GM08714 (cell line): ENCODE measurements around the gene DUSP18.
"Not testable (repeated sequence)": the region's sequence is repeated elsewhere in the genome, so short reads cannot be mapped to it uniquely, and the experiment has no call there.

ENCODE experiments used
- H3K4me3 ChIP-seq: fragments of 200-500 bp; sonication (Bioruptor generic); 2 replicates; pipeline ENCODE4 v1.5.1; 2014; ENCODE audit warnings: mild to moderate bottlenecking, low read length, inconsistent platforms
- ZNF274 ChIP-seq: IDR thresholded peaks from 2 replicates; pipeline ENCODE4 v1.6.1; 2012; ENCODE audit warnings: mild to moderate bottlenecking, low read depth, low read length

Gene DUSP18

DNA sequence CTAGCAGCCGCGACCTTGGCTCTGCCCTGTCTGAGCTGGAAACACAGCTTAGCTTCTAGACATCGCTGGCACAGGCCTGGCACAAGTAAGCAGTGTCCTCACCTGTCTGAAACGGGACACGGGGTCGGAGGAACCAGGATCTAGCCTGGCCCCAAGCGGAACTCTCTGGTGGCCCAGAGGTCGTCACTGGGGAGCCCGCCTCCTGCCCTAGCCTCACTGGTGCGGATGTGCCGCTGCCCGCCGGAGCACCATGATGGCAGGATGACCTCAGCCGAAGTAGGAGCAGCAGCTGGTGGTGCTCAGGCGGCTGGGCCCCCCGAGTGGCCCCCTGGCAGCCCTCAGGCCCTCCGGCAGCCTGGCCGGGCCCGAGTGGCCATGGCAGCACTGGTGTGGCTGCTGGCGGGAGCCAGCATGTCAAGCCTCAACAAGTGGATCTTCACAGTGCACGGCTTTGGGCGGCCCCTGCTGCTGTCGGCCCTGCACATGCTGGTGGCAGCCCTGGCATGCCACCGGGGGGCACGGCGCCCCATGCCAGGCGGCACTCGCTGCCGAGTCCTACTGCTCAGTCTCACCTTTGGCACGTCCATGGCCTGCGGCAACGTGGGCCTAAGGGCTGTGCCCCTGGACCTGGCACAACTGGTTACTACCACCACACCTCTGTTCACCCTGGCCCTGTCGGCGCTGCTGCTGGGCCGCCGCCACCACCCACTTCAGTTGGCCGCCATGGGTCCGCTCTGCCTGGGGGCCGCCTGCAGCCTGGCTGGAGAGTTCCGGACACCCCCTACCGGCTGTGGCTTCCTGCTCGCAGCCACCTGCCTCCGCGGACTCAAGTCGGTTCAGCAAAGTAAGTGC is 31.2 kb downstream of the DUSP18 start:
- no peak for TF ChIP-seq ZNF274
- H3K4me3 ChIP-seq, result peak overlapping the region; percentile 71; the same call in 1 of the 2 replicates

DNA sequence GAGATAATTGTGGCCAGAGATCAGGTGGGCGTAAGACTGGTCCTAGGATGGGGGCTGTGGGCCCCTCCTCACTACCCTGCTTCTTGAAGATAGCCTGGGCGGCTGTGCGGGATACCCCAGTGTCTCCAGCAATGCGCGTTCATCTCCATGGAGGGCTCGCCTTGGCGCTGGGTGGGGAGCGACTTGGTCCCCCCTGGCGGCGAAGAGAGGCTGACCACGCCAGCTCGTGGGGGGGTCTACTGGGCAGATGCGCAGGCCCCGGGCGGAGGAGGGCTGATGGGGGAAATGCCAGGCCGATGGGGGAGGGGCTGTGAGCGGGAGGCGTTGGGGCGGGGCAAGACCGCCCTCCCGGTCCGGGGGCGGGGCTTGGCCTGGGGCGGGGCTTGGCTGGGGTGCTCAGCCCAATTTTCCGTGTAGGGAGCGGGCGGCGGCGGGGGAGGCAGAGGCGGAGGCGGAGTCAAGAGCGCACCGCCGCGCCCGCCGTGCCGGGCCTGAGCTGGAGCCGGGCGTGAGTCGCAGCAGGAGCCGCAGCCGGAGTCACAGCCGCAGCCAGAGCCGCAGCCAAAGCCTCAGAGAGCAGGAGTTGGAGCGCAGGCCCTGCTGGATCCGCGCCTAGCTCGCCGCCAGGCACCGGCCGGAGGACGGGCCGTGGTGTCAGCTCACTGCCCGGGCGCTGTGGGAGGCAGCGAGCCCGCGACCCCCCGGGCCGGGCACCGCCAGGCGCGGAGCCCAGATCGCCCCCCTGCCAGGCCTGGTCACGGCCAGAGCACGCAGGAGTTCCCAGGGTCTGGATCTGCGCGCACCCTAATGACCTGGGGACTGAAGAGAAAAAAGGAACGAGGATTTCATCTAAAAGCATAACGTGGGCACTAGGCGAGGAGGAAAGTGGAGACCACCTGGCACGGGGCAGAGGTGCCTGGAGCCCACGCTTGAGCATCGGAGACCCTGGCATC is 32.1 kb downstream of the DUSP18 start, which contains the start of gene SLC35E4:
TSS of gene SLC35E4 (plus strand) at position 509 of the 953 bp plus-strand sequence. CDS start 670 bp downstream, outside the sequence.
- peak within 1 kb of the TSS; percentile 71 for H3K4me3 ChIP-seq
- TF ChIP-seq ZNF274, result no peak

DNA sequence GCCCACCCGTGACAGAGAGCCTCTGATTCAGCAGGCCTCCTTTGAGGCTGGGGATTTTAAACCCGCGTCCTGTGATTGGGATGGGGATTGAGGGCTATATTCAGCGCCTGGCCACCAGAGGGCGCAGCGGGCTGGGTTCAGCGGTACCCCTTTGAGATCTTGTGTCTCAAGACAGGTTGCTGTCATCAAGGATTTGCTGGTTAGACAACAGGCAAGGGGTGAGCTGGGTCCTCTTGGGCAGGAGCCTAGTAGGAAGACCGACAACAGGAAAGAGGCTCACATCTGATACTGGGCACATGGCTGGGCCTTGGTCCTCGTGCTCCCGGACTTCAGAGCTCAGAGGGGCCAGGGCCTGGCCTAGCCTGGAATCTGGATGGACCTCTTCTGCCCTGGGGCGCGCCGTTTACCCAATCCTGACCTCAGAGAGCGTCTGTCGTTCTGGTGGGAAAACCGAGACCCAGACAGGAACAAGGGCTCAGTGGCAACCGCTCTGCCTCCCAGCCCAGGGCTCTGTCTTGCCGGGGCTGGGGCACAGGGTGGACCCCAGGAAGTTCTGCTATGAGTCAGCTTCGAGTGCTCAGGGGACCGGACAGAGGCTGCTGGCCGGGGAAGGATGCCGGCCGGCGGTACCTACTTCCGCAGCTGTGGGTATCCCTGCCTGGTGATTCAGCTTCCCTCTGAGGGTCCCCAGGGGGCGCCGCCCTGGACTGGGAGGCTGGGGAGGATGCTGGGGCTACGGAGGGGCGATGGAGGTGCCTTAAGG is 33.0 kb downstream of the DUSP18 start:
- H3K4me3 ChIP-seq, result peak overlapping the region; percentile 49; the same call in 1 of the 2 replicates
- TF ChIP-seq ZNF274, result no peak

DNA sequence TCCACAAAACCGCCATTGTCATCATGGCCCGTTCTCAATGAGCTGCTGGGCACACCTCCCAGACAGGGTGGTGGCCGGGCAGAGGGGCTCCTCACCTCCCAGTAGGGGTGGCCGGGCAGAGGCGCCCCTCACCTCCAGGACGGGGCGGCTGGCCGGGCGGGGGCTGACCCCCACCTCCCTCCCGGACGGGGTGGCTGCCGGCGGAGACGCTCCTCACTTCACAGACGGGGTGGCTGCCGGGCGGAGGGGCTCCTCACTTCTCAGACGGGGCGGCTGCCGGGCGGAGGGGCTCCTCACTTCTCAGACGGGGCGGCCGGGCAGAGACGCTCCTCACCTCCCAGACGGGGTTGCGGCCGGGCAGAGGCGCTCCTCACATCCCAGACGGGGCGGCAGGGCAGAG is 36.2 kb downstream of the DUSP18 start:
- not testable (repeated sequence) for H3K4me3 ChIP-seq

DNA sequence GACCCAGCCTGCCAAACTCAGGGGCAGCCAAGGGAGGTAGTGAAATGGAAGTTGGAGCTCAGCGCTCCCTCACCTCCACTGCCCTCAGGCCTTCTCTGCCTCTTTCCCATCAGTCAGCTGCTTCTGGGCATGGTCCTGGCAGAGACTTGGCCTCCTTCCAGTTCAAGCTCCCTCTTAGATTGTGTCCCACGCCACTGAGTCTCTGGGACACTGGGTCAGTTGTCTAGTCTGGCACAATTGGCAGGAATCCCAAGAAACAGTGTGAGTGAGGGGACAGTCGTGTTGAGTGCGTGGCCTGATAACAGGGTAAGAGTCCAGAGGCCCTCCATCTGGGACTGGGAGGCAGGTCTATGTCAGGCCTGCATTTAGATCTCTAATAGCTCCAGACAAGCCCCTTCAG is 39.2 kb downstream of the DUSP18 start:
- no peak for TF ChIP-seq ZNF274
- H3K4me3 ChIP-seq, result no peak overlapping the region

DNA sequence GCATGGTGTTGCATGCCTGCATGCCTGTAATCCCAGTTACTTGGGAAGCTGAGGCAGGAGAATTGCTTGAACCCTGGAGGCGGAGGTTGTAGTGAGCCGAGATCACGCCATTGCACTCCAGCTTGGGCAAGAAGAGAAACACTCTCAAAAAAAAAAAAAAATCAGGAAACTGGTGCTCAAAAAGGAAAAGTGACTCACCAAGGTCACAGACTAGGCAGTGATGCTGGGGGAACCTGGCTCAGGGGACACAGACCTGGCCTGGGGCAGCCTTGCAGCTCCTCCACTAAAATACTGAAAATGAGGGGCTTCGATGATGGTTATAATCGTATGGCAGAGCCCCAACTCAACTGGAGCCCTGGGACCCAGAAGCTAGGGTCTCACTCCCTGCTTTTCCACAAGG is 40.2 kb downstream of the DUSP18 start:
- TF ChIP-seq ZNF274, result no peak
- H3K4me3 ChIP-seq, result no peak overlapping the region

DNA sequence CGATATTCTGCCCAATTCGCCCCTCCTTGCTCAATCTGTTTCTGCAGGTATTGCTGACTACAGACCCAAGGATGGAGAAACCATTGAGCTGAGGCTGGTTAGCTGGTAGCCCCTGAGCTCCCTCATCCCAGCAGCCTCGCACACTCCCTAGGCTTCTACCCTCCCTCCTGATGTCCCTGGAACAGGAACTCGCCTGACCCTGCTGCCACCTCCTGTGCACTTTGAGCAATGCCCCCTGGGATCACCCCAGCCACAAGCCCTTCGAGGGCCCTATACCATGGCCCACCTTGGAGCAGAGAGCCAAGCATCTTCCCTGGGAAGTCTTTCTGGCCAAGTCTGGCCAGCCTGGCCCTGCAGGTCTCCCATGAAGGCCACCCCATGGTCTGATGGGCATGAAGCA is 41.3 kb downstream of the DUSP18 start:
- no peak for TF ChIP-seq ZNF274
- no peak overlapping the region for H3K4me3 ChIP-seq

DNA sequence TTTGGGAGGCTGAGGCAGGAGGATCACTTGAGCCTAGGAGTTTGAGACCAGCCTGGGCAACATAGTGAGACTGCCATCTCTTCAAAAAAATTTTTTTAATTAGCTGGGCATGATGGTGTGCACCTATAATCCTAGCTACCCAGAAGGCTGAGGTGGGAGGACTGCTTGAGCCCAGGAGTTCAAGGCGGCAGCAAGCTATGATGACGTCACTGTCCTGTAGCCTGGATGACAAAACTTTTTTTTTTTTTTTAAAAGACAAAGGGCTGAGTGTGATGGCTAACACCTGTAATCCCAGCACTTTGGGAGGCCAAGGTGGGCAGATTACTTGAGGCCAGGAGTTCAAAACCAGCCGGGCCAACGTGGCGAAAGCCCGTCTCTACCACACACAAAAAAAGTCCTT is 47.8 kb downstream of the DUSP18 start:
- H3K4me3 ChIP-seq, result not testable (repeated sequence)

DNA sequence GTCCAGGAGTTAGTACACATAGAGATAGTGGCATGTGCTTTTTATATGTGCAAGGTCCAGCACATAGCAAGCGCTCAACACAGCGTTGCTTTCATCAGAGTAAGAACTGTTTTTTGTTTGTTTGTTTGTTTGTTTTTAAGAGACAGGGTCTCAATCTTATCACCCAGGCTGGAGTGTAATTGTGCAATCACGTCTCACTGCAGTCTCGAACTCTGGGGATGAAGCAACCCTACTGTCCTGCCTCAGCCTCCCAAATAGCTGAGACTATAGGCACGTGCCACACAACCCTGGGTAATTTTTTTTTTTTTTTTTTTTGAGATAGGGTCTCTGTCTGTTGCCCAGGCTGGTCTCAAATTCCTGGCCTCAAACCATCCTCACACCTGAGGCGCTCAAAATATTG is 49.9 kb downstream of the DUSP18 start:
- TF ChIP-seq ZNF274, result no peak
- no peak overlapping the region for H3K4me3 ChIP-seq

DNA sequence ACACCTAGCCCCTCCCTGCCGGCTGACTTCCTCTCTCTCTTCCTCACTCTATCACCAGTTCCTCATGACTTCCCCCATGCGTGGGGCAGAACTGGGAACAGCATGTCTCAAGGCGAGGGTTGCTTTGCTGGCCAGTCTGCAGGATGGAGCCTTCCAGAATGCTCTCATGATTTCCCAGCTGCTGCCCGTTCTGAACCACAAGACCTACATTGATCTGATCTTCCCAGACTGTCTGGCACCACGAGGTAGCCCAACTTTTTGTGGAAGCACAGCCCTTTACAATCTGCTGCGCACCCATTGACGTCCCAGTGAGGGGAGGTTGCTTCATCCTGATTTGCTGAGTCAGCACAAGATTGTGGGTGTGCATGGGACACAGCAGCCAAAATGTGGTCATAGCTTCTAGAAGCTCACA is 52.1 kb downstream of the DUSP18 start:
- no peak for TF ChIP-seq ZNF274
- H3K4me3 ChIP-seq, result no peak overlapping the region

DNA sequence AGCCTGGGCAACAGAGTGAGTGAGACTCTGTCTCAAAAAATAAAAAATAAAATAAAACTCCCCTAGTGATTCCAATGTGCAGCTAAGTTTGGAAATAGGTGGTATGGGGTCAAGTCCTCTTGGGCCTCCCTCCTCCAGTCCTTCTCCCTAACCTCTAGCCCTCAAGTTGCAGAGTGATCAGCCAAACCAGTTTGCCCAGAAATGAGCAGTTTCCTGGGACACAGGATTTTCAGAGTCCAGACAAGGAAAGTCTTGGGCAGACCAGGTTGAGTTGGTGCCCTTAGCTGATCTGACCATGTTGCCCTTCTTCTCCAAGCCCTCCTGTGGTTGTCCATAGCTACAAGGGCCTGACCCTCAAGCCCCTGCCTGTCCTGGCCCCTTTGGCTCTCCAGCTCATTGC is 52.8 kb downstream of the DUSP18 start:
- no peak for TF ChIP-seq ZNF274
- H3K4me3 ChIP-seq, result no peak overlapping the region

DNA sequence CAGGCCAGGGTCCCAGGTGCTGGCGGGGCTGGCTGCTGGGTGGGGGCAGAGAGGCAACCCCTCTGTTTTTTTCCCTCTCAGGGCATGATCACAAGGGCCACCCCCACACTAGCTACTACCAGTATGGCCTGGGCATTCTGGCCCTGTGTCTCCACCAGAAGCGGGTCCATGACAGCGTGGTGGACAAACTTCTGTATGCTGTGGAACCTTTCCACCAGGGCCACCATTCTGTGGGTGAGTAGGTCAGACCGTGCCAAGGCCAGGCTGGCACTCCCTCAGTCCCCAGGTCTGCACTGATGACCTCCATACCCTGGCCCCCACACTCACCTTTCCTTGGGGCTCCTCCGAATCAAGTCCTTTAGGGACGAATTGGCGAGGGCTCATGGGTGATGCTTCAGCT is 53.4 kb downstream of the DUSP18 start:
- H3K4me3 ChIP-seq, result no peak overlapping the region
- TF ChIP-seq ZNF274, result no peak

DNA sequence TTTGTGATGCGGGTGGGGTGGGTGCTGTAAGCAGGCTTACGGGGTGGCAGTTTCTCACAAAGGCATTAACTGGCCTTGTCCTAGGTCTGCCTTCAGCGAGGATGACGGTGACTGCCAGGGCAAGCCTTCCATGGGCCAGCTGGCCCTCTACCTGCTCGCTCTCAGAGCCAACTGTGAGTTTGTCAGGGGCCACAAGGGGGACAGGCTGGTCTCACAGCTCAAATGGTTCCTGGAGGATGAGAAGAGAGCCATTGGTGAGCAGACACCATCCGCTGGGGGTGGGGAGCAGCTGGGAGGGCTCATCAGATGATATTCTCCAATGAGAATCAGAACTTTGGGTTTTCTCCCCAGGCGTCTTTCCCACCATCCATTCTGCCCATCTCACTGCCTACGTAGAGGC is 54.9 kb downstream of the DUSP18 start:
- no peak overlapping the region for H3K4me3 ChIP-seq
- no peak for TF ChIP-seq ZNF274
